ENCODE results near the gene CTPS1.

The CTPS1 gene

GRCh38 chr1:41003640-41004220 lies 24.2 kb downstream of the CTPS1 start:
- DNase-seq = no peak

GRCh38 chr1:41005876-41006275 lies 26.4 kb downstream of the CTPS1 start:
- DNase-seq = no peak

- no peak for DNase-seq
Observed at GRCh38 chr1:41006942-41007865, 27.7 kb downstream of the CTPS1 start.

GRCh38 chr1:41009466-41009865 lies 30.0 kb downstream of the CTPS1 start:
- DNase-seq = no peak

- no peak for DNase-seq
Observed at GRCh38 chr1:41010345-41010744, 30.8 kb downstream of the CTPS1 start.

- no peak for DNase-seq
Observed at GRCh38 chr1:41013024-41013423, 33.5 kb downstream of the CTPS1 start.

GRCh38 chr1:41013796-41014195 lies 34.3 kb downstream of the CTPS1 start:
- DNase-seq = no peak

GRCh38 chr1:41014871-41015270 lies 35.4 kb downstream of the CTPS1 start:
- no peak for DNase-seq

- no peak for DNase-seq
Observed at GRCh38 chr1:41015281-41015896, 35.9 kb downstream of the CTPS1 start.

GRCh38 chr1:41015897-41016470 lies 36.5 kb downstream of the CTPS1 start:
- DNase-seq = no peak

- DNase-seq = no peak
Observed at GRCh38 chr1:41017141-41018017, 37.9 kb downstream of the CTPS1 start.

- no peak for DNase-seq
Observed at GRCh38 chr1:41018018-41018410, 38.5 kb downstream of the CTPS1 start.

GRCh38 chr1:41019353-41019745 lies 39.9 kb downstream of the CTPS1 start:
- no peak for DNase-seq

- DNase-seq = no peak
Observed at GRCh38 chr1:41020109-41020576, 40.6 kb downstream of the CTPS1 start.

GRCh38 chr1:41020654-41021053 lies 41.2 kb downstream of the CTPS1 start:
- no peak for DNase-seq

GRCh38 chr1:41021526-41022308 lies 42.2 kb downstream of the CTPS1 start, which contains the start of gene SLFNL1:
SLFNL1 (minus strand) TSS chr1:41021725; CDS start chr1:41020660, 1,065 bp downstream.
- no peak for DNase-seq

GRCh38 chr1:41022424-41022823 lies 42.9 kb downstream of the CTPS1 start:
- no peak for DNase-seq

GRCh38 chr1:41023279-41023990 lies 43.9 kb downstream of the CTPS1 start:
- no peak for DNase-seq

GRCh38 chr1:41024953-41025352 lies 45.5 kb downstream of the CTPS1 start:
- DNase-seq = no peak

- DNase-seq = no peak
Observed at GRCh38 chr1:41025979-41026819, 46.7 kb downstream of the CTPS1 start.

All from NCI-H748 treated with DMSO at 0.1 percent for 48 hours (cell line).